Occipital lobe (tissue), 2 donors: Measurements from ENCODE around the gene OGA. TPM values are rescaled to one million over a fixed set of nuclear protein-coding genes. Genes with fewer than 3 reads are reported as not detected.
"Not testable (repeated sequence)": the region's sequence is repeated elsewhere in the genome, so short reads cannot be mapped to it uniquely, and the experiment has no call there.

ENCODE experiments used
- DNase-seq: peaks from one replicate; lab custom pipeline; 2025; lab: John Stamatoyannopoulos, UW
- total RNA-seq: library from RNA; depleted of rRNA; stranded (reverse); fragments of >200 nt; gene quantifications from one replicate; pipeline ENCODE4 v1.2.3, GENCODE V29; 2014

Gene OGA
- total RNA-seq, 1 donor from 2014 or later: 349 TPM

GRCh38 chr10:101807158-101807557, 11.1 kb downstream of the OGA start:
- no peak for DNase-seq

DNA sequence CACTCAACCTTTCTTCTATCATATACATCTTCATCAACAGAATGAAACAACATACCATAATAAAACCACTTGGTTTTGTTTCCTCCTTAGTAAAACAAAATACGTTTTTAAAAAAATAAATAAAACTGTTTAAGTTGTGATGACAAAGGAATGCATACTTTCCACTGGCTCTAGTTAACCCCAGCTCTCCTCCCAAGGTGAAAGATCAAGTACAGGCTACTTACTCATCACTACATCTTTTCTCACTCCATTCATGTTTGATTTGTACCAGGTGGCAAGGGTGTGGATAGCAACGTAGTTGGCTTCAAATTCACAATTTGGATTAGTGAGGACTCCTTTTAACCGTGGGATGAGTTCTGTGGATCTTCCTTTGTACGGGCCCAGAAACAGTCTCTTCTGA, 14.7 kb downstream of the OGA start:
- no peak for DNase-seq

- DNase-seq: no peak
Measured at GRCh38 chr10:101797403-101798059, 20.7 kb downstream of the OGA start.

GRCh38 chr10:101793526-101793925, 24.7 kb downstream of the OGA start:
- no peak for DNase-seq

DNA sequence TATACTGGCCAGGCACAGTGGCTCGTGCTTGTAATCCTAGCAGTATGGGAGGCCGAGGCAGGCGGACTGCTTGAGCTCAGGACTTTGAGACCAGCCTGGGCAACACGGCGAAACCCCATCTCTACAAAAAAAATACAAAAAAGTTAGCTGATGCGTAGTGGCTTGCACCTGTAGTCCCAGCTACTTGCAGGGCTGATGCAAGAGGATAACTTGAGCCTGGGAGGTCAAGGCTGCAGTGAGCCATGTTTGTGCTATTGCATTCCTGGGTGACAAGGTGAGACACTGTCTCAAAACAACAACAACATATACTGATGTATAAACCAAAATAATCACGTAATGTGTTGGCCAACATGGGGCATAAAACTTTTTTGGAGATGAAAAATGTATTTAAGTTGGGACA, 28.6 kb downstream of the OGA start:
- DNase-seq: no peak

DNA sequence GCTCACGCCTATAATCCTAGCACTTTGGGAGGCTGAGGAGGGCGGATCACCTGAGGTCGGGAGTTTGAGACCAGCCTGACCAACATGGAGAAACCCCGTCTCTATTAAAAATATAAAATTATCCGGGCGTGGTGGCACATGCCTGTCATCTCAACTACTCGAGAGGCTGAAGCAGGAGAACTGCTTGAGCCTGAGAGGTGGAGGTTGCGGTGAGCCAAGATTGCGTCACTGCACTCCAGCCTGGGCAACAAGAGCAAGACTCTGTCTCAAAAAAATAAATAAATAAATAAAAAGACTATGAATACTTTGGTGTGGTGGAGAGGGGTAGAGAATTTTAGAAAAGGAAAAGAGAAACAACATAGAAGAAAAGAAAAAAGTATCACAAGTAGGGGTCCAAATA, 29.0 kb downstream of the OGA start:
- DNase-seq: not testable (repeated sequence)

GRCh38 chr10:101785801-101786200, 32.4 kb downstream of the OGA start:
- no peak for DNase-seq

GRCh38 chr10:101784558-101784957, 33.7 kb downstream of the OGA start:
- DNase-seq: no peak

GRCh38 chr10:101783736-101784118, 34.5 kb downstream of the OGA start:
- no peak for DNase-seq

DNA sequence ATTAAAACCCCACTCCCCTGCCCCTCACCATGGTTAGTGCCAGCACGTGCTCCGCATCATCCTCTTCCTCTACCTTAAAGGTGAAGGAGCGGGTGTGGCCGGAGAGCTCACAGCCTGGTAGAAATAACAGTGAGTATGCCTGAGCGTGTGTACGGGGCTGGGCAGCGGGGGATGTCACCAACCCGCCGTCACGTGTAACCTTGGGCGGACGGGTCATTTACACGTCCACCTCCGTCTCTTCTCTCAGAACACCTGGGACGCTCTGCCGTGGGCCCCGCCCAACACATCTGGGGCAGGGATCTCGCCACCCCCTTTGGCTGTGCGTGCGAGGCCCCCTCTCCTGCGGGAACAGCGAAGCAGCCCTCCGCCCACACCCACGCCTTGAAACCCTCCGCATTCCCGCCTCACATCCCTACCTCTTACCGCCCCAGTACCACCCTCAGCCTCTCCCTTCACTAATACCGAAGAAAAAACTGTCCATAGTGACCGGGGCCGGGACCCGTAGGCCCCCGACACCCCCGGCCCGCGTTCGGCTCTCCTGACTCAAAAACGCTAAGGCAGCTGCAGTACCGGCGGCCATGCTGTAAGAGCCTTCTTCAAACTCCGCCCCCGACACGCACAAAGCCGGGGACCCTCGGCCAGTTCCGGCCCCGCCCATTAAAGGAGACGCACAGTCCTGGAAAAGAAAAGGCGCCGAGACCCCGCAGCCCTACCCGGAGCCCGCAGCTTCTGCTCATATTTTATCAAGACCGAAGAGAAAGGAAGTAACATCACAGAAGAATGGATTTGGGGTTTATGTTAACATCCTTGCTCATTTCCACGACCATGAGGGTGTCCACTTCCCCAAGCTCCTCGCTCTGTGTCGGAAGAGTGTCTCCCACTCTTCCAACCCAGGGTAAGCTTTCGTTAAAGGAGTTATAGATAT, 35.2 kb downstream of the OGA start, which contains the start of gene NPM3:
Gene NPM3, minus strand, starts transcription at position 636 of the 925 bp plus-strand sequence. Its CDS starts 56 bp downstream, at position 580.
- DNase-seq: peak; percentile 71

- no peak for DNase-seq
Measured at GRCh38 chr10:101781984-101782810, 36.0 kb downstream of the OGA start.

DNA sequence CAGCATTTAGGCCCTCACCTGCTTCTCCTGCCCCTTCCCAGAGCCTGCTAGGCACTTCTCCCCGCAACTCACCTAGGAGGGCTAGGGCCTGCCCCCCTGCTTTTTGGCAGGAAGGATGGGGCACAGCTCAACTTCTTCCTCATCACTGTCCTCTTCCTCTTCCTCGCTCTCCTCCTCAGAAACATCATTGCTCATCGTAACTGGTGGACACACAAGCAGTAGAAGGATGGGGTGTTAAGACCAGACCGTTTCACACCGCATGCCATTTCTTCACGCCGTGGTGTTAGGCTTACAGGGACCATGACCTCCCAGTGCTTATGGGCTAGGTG, 36.6 kb downstream of the OGA start:
- DNase-seq: no peak

DNA sequence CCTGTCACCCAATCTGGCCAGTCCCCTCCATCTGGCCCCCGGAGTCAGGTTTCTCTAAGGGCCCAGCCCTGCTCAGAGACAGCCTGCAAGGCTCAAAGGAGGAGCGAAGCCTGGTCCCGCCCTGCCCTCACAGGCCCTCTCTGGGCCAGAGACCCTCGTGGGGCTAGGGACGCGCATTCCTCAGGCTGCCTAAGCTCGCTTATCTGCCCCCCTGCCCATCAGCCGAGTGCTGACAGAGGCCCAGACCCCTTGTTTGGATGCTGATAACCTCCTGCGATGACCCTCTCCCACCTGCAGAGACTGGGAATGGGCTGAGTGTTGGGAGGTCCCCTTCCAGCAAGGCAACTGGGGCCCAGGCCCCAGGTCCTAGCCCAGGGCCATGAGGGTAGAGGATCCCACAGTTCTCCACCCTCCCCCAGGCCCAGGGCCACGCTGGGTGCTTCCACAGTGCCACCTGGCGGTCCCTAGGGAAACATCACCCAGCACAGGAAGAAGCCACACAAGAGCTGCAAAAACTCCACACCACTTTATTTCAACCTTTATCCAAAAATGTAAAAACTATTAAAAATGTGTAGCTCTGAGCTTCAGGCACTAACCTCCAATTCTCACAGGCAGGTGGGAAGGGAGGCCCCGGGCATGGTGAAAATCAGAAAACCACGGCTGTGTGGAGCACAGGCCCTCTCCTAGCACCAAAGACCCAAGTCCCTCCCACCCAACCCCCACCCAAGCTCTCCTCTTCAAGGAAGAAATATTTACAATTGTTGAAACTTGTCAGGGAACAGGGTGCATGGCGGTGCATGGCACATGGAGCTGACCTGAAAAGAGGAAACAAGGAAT, 37.2 kb downstream of the OGA start:
- peak; percentile 41 for DNase-seq

DNA sequence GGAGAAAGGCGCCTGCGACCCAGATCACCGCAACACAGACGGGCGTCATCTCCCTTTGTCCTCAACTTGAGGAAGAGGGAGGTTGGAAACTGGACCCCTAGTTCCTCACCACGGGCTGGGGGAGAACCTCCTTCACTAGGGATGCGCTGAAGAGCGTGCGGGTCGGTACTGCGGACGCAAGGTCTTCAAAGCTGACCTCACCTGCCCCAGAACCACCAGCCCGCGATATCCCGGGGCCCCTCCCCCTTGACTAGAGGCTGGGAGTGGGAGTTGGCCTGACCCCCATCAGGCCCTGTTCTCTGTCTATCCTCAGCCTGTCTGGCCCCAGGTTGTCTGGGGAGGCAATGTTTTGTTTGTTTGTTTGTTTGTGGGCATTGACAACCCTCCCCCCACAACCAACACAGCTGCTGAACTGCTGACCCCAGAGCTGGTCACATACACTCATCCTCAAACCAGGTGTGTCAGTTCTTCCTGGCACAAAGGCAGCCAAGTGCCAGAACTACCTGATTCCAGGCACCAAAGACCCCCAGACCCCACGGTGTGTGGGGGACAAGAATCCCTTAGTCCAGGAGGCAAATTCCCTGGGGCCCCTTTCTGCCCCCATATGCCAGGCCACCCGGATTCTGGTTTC, 37.9 kb downstream of the OGA start:
- no peak for DNase-seq

GRCh38 chr10:101779544-101780186, 38.6 kb downstream of the OGA start:
- DNase-seq: peak; percentile 40

DNA sequence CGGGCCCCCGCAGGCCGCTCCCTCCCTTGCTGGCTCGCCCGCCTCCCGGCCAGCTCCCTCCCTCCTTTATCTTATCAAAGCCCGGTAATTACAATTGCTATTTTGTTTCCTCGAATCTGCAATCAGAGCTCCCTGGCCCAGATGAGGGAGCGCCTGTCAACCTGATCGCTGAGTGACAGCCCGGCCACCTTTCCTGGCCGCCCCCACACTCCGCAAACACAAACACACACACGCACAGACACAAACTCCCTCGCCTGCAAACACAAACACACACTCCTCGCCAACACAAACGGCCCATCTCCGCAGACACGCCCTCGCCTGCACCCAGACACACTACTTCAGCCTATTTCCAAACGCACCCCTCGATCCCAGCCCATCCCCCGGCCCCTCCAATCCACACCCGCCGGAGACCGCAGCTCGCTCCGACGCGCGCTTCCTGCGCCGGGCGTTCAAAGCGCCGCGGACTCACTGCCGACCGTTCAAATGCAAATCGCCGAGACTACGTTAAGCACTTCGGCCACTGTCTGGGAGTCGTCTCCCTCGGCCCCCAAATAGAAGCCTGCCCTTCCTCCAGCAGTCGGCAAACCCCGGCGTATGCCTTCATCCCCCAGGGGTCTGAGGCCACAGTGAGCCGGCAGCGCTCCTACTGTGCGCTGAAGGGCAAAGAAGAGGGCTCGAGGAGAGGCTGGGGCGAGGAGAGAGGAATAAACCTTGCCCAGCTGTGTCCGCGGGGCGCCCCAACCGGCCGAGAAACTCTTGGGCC, 39.3 kb downstream of the OGA start:
- DNase-seq: no peak

DNA sequence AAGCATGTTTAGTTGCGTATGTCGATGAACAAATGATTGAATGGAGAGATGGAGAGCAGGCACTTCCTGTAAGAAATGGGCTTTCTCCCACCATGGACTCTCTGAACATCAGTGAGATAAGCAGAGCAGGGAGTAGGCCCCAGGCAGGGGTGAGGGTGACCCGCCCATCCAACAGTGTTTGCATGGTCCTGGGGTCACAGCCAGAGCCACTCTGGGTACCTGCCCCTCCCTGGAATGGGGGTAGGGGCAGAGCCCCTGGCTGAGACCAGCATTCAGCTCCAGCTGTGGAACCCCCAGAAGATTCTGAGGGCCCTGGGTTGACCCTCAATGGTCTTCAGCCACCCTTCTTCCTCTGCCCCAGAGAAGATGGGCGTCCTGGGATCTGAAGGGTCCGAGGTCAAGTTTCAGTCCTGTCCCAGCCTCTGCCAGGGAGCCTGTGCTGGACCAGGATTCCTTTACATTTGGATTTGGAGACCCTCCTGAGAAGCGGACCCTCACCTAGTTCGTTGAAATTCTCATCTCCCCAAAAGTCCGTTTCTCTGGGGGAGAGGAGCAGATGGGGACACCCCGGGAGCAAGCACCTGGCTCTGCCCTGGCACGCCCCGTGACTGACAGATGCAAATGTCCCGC, 40.0 kb downstream of the OGA start:
- no peak for DNase-seq

DNA sequence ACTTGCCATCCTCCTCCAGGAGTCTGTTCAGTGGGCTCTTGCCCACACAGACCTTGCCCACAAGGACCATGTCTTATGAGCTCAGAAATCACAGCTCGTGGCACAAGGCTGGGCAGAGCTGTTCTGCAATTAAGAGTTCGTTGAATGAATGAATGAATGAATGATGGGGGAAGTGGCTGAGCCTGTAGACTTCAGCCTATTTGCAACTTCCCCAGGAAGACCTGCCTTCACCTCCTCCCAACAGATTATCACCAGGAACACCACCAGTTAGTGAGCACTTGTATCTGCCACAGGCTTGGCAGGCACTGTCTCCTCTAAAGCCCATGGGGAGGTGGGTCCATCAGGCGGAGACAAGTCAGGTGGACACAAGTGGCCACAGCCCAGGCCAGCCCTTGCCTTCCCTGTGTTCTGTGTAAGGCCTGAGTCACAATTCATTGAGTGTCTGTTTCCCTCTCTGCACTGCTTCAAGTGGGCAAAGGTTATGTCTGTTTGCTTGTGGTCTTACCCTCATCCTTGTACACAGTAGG, 40.6 kb downstream of the OGA start:
- no peak for DNase-seq
